Neural crest cell (in vitro differentiated cells): ENCODE results near the gene HMGB2. TPM values are rescaled to one million over a fixed set of nuclear protein-coding genes. Genes with fewer than 3 reads are reported as not detected.

Experiments used
- DNase-seq: peaks from one replicate; pipeline ENCODE4 v3.0.0; 2021; ENCODE audit warnings: low read depth, mixed read lengths, low spot score
- H3K27ac Mint-ChIP-seq: one replicate; pipeline ENCODE4 v1.8.0; 2021; ENCODE audit warnings: mild to moderate bottlenecking, mixed read lengths; ENCODE audit not compliant: unreplicated experiment
- H3K27me3 Mint-ChIP-seq: 2 replicates; pipeline ENCODE4 v1.8.0; 2021; ENCODE audit warnings: low read depth, mild to moderate bottlenecking, mixed read lengths
- H3K36me3 Mint-ChIP-seq: 2 replicates; pipeline ENCODE4 v1.8.0; 2021; ENCODE audit warnings: low read depth, mild to moderate bottlenecking, mixed read lengths
- H3K4me1 Mint-ChIP-seq: 2 replicates; pipeline ENCODE4 v1.8.0; 2021; ENCODE audit warnings: mixed read lengths
- H3K4me3 Mint-ChIP-seq: one replicate; pipeline ENCODE4 v1.8.0; 2021; ENCODE audit warnings: mild to moderate bottlenecking, mixed read lengths
- H3K9me3 Mint-ChIP-seq: 2 replicates; pipeline ENCODE4 v1.8.0; 2021; ENCODE audit warnings: mixed read lengths
- CTCF ChIP-seq: fragments of 200-600 bp; sonication (generic); conservative IDR thresholded peaks from 2 replicates; pipeline ENCODE4 v1.5.0; 2021; ENCODE audit warnings: antibody characterized with exemption, mild to moderate bottlenecking
- total RNA-seq: library from RNA; stranded (reverse); gene quantifications from 2 replicates; pipeline ENCODE4 v1.2.1, GENCODE V29; 2021

Gene HMGB2
- total RNA-seq, 1 donor from 2014 or later = 274 TPM

- no peak for DNase-seq
- Mint-ChIP-seq H3K4me1 (peaks cover 18% of the 10 kb centered on the region), H3K27ac (no peak overlapping the region), H3K36me3 (peaks cover 24% of the 10 kb centered on the region), H3K4me3 (no peak overlapping the region), H3K9me3 (peaks cover 6% of the 10 kb centered on the region), H3K27me3 (no peaks in the 10 kb centered on the region)
- no peak for TF ChIP-seq CTCF
These were observed 51.9 kb downstream of the HMGB2 start for GRCh38 chr4:173282256-173282562.

- peaks cover 24% of the 10 kb centered on the region for H3K36me3 Mint-ChIP-seq
- H3K4me3 Mint-ChIP-seq = no peak overlapping the region
- H3K27me3 Mint-ChIP-seq = no peaks in the 10 kb centered on the region
- peak overlapping the region; percentile 40 for H3K27ac Mint-ChIP-seq
- H3K4me1 Mint-ChIP-seq = peaks cover 18% of the 10 kb centered on the region
- no peak for TF ChIP-seq CTCF
- peaks cover under 1% of the 10 kb centered on the region for H3K9me3 Mint-ChIP-seq
- no peak for DNase-seq
These were observed 52.5 kb downstream of the HMGB2 start for GRCh38 chr4:173281406-173282255.

Other genes starting within 250 kb of the HMGB2 start
- 34.5 and 36.2 TPM in 2 replicates for gene GALNT7, start 165.5 kb downstream of the HMGB2 start, total RNA-seq
- 44.3 and 47.1 TPM in 2 replicates for gene SAP30, start 36.6 kb upstream of the HMGB2 start, total RNA-seq
- gene SCRG1, start 64.8 kb upstream of the HMGB2 start, total RNA-seq = 4.8 and 5.1 TPM in 2 replicates
- gene HAND2, start 195.9 kb upstream of the HMGB2 start, total RNA-seq = not detected in 2 replicates